KOPT-K1 (cell line): ENCODE results near the gene SYT12.

Source experiments
- H3K27ac ChIP-seq: fragments of 200-600 bp; sonication (generic); 2 replicates; pipeline ENCODE4 v1.5.1; 2016; ENCODE audit warnings: antibody characterized with exemption, mild to moderate bottlenecking, low read depth, low read length; ENCODE audit not compliant: poor library complexity, severe bottlenecking
- H3K36me3 ChIP-seq: fragments of 200-600 bp; sonication (generic); 2 replicates; pipeline ENCODE4 v1.5.1; 2017; ENCODE audit warnings: antibody characterized with exemption, mild to moderate bottlenecking, low read length, moderate library complexity; ENCODE audit not compliant: insufficient read depth
- H3K9me3 ChIP-seq: fragments of 200-600 bp; sonication (generic); 2 replicates; pipeline ENCODE4 v1.5.1; 2017; ENCODE audit warnings: antibody characterized with exemption, low read length, mild to moderate bottlenecking; ENCODE audit not compliant: insufficient read depth, poor library complexity, severe bottlenecking

SYT12 gene, protein sequence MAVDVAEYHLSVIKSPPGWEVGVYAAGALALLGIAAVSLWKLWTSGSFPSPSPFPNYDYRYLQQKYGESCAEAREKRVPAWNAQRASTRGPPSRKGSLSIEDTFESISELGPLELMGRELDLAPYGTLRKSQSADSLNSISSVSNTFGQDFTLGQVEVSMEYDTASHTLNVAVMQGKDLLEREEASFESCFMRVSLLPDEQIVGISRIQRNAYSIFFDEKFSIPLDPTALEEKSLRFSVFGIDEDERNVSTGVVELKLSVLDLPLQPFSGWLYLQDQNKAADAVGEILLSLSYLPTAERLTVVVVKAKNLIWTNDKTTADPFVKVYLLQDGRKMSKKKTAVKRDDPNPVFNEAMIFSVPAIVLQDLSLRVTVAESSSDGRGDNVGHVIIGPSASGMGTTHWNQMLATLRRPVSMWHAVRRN

DNA sequence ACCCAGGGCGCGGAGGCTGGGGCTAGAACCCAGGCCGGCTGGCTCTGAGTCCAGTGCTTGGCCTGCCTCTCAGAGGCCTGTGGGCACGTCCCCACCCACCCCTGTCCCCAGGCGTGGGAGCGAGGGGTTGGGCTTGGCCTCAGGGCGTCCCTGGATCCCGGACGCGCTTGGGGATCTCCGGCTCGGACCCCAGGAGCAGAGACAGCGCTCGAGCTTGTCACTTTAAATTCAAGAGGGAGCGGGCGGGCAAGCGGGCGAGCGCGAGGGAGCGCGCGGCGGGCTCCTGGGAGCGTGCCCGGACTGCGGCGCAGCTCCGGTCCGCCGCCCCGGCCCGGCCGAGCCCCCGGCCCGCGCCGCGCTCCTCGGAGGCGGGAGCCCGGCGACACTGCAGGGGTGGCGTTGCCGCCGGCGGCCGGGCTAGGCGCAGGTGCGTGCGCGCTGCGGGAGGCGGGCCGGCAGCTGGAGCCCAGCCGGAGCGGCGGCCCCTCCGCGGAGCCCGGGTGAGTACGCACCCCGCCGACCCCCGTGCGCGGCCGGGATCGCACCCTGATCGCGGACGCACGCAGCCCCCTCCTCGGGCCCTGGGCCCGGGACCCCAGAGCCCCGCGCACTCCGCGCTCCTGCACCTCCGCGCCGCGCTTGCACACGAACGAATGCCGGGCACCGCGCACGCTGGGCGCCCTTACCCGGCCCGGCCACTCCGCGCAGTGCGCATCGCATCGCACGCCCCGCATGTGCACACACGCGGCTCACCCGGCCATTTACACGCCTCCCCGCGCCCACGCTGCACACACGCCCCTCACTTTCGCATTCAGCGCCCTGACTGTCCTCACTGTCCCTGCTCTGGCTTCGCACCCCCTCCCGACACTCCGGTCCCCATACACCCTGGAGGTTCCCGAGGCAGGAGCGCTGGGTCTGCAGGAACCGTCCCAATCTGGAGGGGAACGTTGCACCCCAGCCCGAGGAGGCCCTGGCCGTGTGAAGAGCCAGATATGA, at the start of gene SYT12:
Gene SYT12, plus strand, starts transcription at position 174 of the 996 bp plus-strand sequence. CDS start 7,011 bp downstream, outside the sequence.
- no peak within 1 kb of the TSS for H3K27ac ChIP-seq
- peaks cover 8% of the 10 kb centered on the region for H3K9me3 ChIP-seq
- no peaks in the 10 kb centered on the region for H3K36me3 ChIP-seq

DNA sequence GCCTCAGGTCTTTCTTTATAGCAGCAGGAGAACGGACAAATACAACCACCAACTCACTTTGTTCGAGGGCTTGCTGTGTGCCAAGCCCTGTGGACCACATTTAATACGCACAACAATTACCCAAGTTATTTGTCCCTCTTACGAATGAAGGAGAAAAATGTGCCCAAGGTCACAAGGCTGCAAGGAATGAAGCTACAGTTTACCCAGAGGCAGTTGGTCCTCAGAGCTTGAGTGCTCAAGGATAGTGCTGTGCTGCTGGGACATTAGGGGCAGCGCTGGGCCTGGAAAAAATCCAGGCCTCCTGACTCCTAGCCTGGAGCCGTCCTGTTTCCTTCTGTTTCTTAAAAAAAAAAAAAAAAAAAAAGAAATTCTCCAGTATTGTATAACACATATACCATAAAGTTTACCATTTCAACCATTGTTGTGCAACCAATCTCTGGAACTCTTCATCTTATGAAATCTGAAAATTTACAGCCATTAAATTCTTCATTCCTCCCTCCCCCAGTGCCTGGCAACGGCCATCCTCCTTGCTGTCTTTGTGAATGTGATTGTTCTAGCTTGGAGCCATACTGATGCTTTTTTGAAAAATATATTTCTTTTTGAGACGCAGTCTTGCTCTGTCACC, 48.9 kb upstream of the SYT12 start:
- no peak overlapping the region for H3K27ac ChIP-seq
- no peaks in the 10 kb centered on the region for H3K36me3 ChIP-seq
- H3K9me3 ChIP-seq: peaks cover 7% of the 10 kb centered on the region

DNA sequence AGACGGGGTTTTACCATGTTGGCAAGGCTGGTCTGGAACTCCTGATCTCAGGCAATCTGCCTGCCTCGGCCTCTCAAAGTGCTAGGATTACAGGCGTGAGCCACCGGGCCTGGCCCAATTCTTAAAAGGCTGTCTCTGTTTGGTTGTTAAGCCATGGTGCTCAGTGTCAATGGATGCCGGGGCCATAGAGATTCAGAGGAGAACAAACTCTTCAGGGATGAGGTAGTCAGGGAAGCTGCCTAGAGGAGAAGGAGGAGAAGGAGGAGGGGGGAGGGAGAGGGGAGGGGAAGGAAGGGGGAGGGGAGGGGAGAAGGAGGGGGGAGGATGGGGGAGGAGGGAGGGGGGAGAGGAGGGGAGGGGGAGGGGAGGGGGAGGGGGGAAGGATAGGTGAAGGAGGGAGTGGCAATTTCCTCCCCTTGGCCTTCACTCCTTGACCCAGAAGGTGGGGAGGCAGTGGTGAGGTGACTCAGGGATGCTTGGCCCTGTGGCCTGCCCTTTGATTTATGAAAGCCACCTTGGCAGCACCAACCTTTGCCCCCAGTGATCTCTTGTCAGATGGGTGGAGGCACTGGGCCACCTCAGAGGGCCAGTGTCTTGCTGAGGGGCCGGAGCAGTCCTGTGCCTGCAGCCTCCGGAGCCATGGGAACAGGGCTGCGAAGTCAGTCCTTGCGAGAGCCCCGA, 48.1 kb upstream of the SYT12 start, which contains the start of gene C11orf86:
Gene C11orf86, plus strand, starts transcription at position 581 of the 681 bp plus-strand sequence. Its CDS starts 59 bp downstream, at position 640.
- Histone ChIP-seq H3K9me3 (peaks cover 15% of the 10 kb centered on the region), H3K27ac (no peak within 1 kb of the TSS), H3K36me3 (no peaks in the 10 kb centered on the region)

DNA sequence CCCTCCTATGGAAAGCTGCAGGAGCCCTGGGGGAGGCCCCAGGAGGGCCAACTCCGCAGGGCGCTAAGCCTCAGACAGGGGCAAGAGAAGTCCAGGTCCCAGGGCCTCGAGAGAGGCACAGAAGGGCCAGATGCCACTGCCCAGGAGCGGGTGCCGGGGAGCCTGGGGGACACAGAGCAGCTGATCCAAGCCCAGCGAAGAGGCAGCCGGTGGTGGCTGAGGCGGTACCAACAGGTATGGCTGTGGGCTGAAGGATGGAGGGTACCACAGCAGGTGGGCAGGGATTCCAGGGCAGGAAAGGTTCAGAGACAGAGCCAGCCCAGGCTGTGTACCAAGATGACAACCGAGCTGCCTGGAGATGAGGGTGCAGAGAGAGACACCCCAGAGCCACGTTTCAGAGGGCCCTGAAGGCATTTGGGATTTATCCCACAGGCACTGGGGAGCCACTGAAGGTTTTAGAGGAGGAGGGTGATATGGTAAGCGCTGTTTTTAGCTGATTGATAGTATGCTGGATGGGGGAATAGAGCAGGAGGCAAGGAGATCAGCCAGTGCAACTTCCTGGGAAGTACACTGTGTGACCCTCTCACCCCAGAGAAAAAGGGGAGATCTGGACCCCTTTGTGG, 47.4 kb upstream of the SYT12 start:
- H3K27ac ChIP-seq: no peak overlapping the region
- H3K36me3 ChIP-seq: no peaks in the 10 kb centered on the region
- peaks cover 15% of the 10 kb centered on the region for H3K9me3 ChIP-seq

DNA sequence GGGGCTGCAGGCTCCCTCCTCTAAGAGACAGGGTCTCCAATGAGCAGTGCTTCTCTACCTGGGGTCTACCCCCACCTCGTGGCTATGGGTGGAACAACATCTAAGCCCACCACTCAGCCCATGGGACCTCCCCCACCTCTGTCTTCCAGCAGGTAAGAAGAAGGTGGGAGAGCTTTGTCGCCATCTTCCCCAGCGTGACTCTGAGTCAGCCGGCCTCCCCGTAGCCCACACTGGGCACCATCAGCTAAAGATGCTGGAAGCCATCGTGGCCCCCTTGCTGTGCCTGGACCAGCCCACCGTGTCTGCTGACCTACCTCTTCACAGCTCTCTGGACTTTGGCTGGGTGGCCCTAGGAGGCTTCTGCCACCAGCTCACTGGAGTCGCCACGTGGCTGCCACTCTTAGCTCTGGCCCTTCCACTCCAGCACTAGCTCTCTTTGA, 46.9 kb upstream of the SYT12 start:
- Histone ChIP-seq H3K27ac (no peak overlapping the region), H3K36me3 (no peaks in the 10 kb centered on the region), H3K9me3 (peaks cover 15% of the 10 kb centered on the region)

DNA sequence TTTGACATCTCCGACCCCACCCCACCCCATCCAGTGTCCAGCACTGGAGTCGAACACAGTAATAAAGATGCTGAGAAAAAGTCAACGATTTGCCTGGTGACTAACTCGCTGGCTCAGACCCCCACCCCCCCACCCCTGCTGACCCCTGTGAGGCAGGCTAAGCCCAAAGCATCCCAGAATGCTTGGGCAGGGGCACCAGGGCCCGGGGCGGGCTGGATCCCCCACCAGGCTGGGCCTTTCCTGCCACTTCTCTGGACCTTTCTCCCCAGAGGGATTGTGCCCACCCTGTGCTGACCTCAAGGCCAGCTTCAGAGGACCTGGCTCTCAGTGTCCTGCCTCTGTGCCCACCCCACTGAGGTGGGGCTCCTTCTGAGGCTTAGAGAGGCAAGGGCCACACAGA, 46.0 kb upstream of the SYT12 start:
- no peaks in the 10 kb centered on the region for H3K36me3 ChIP-seq
- no peak overlapping the region for H3K27ac ChIP-seq

DNA sequence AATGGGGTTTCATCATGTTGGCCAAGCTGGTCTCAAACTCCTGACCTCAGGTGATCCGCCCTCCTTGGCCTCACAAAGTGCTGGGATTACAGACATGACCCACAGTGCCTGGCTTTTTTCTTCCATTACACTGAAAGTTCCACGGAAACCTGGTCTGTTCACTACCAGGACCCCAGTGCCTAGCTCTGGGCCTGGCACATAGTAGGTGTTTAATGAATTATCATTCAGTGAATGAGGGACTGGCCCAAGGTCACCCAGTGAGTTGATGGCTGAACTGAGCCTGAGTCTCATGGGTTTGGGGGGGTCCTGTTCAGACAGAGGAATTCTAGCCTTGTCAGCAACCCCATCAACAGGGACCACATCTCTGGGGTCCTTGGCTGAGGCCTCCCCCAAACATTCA, 44.7 kb upstream of the SYT12 start:
- H3K36me3 ChIP-seq: no peaks in the 10 kb centered on the region
- H3K27ac ChIP-seq: no peak overlapping the region
- H3K9me3 ChIP-seq: peaks cover 15% of the 10 kb centered on the region

More for the DNA sequence above, 46.0 kb upstream of the SYT12 start:
- H3K9me3 ChIP-seq: peaks cover 15% of the 10 kb centered on the region

DNA sequence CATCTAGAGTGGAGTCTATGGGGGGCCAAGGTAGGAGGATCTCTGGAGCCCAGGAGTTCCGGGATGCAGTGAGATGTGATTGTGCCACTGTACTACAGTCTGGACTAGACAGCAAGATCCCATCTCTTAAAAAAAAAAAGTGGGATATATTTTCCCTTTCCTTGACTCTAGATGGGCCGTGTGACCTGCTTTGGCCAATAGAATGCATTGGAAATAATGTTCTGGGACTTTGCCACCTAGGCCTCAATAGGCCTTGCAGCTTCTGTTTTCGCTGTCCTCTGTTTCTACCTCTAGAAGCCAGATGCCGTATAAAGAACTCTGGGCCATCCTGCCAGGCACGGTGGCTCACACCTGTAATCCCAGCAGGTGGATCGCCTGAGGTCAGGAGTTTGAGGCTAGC, 44.2 kb upstream of the SYT12 start:
- H3K36me3 ChIP-seq: no peaks in the 10 kb centered on the region
- peaks cover 15% of the 10 kb centered on the region for H3K9me3 ChIP-seq
- H3K27ac ChIP-seq: no peak overlapping the region

DNA sequence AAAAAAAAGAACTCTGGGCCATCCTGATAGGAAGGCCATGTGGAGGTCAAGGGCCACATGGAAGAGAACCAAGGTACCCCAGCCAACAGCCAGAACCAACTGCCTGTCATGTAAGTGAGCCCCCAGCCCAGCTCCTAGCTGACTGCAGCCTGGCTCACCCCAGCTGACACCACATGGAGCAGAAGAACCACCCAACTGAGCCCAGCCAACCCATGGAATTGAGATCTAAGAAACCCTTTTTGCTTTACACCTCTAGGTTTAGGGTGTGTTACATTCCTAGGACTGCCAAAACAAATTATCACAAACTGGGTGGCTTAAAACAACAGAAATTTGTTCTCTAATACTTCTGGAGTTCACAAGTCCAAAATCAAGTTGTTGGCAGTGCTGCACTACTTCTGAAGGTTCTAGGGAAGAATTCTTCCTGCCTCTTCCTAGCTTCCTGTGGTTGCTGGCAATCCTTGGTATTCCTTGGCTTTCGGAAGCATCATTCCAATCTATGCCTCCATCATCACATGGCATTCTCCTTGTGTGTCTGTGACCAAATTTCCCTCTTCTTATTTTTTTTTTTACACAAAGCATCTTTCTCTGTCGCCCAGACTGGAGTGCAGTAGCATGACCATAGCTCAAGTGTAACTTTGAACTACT, 43.5 kb upstream of the SYT12 start:
- peaks cover 15% of the 10 kb centered on the region for H3K9me3 ChIP-seq
- no peaks in the 10 kb centered on the region for H3K36me3 ChIP-seq
- H3K27ac ChIP-seq: no peak overlapping the region

DNA sequence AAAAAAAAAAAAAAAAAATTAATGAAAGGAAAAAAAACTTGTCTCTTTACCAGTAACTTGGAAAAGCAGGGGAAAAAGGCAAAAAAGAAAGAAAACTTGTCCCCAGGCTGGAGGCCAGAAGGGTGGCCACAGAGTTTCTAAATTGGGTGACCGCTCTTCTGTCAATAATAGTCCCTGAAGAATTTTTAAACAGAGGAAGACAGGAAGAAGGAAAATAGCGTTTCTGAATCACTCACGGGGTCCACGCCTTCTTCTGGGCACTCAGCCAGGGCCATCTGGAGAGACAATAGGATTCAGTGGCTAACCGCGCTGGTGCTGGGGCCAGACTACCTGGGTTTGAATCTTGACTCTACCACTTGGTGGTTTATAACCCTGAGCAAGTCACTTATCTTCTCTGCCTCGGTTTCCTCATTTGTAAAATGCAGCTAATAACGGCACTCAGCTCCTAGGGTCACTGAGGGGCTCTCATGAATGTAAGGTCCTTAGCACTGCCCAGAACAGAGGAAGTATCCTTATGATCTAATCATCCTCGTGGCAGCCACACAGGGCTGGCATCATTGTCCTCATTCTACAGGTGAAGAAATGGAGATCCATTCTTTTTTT, 40.9 kb upstream of the SYT12 start:
- H3K9me3 ChIP-seq: peaks cover 15% of the 10 kb centered on the region
- H3K36me3 ChIP-seq: no peaks in the 10 kb centered on the region
- H3K27ac ChIP-seq: no peak overlapping the region

DNA sequence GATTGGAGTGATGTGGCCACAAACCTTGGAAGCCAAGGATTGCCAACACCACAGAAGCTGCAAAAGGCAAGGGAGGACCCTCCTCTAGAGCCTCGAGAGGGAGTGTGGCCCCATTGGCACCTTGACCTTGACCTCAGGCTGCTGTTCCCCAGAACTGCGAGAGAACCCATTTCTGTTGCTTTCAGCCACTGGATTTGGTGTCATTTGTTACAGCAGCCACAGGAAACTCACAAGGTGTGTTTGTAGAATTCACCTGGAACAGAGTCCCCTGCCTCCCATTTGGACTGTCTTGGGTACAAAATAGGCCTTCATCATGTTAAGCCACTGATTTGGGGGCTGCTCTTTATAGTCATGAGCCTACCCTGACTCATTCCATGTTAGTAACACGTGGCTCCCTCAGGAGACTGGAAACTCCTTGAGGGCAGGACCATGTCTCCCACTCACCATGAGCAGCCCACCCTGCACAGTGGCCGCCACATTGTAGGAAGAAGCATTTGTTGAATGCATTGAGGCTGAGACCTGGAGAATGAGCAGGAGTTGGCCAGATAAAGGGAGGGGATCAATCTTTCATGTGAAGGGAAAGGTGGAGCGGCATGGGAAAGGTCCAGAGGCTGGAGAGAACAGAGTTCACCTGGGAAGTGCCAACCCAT, 39.5 kb upstream of the SYT12 start:
- H3K9me3 ChIP-seq: peaks cover 15% of the 10 kb centered on the region
- no peak overlapping the region for H3K27ac ChIP-seq
- H3K36me3 ChIP-seq: no peaks in the 10 kb centered on the region

DNA sequence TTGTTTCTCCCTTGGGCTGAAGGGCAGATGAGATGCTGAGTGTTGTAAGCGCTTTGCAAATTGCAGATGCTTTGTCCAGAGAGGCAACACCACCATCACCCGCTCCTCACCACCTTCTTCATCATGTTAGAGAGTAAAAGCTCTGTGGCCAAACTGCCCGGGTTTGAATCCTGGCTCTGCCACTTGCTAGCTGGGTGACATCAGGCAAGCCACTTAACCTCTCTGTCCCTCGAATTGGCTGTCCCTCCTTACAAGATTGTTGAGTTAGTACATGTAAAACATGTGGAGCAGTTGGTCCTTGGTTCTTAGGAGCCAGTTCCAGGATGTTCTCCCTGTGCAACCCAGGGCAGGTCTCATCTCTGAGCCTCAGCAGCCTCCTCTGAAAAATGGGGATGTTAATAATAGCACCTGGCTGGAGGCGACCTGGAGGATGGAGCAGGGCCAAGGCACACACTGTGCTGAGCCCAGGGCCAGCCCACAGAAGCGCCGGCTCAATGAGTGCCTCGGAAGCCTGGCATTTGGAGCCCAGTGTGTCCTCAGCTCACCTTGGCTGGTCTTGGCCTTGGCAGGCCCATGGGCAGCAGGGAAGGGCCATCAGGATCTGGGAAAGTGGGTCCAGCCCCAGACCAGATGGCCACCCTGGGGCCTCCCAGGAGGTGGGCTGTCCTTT, 37.3 kb upstream of the SYT12 start:
- Histone ChIP-seq H3K9me3 (no peaks in the 10 kb centered on the region), H3K27ac (no peak overlapping the region), H3K36me3 (no peaks in the 10 kb centered on the region)
